Chondrocyte (in vitro differentiated cells): ENCODE data around the gene MAP3K20. TPM values are rescaled to one million over a fixed set of nuclear protein-coding genes. Genes with fewer than 3 reads are reported as not detected.

Experiments
- DNase-seq: peaks from one replicate; pipeline ENCODE4 v3.0.0; 2021; ENCODE audit warnings: mixed read lengths, low spot score
- H3K27ac Mint-ChIP-seq: one replicate; pipeline ENCODE4 v1.8.0; 2021; ENCODE audit warnings: mild to moderate bottlenecking, moderate library complexity, mixed read lengths; ENCODE audit not compliant: unreplicated experiment
- H3K27me3 Mint-ChIP-seq: 2 replicates; pipeline ENCODE4 v1.8.0; 2021; ENCODE audit warnings: low read depth, mixed read lengths
- H3K36me3 Mint-ChIP-seq: 2 replicates; pipeline ENCODE4 v1.8.0; 2021; ENCODE audit warnings: low read depth, mixed read lengths
- H3K4me1 Mint-ChIP-seq: 2 replicates; pipeline ENCODE4 v1.8.0; 2021; ENCODE audit warnings: low read depth, mild to moderate bottlenecking, mixed read lengths
- H3K4me3 Mint-ChIP-seq: one replicate; pipeline ENCODE4 v1.8.0; 2021; ENCODE audit warnings: mild to moderate bottlenecking, moderate library complexity, mixed read lengths; ENCODE audit not compliant: unreplicated experiment
- H3K9me3 Mint-ChIP-seq: 2 replicates; pipeline ENCODE4 v1.8.0; 2021; ENCODE audit warnings: low read depth, mixed read lengths
- CTCF ChIP-seq: fragments of 200-600 bp; sonication (generic); IDR thresholded peaks from 2 replicates; pipeline ENCODE4 v1.5.0; 2021; ENCODE audit warnings: antibody characterized with exemption, mild to moderate bottlenecking, moderate library complexity
- total RNA-seq: library from RNA; stranded (reverse); gene quantifications from 3 replicates; pipeline ENCODE4 v1.2.1, GENCODE V29; 2021

Gene MAP3K20
- total RNA-seq, 1 donor from 2014 or later, result 68.5 TPM

DNA sequence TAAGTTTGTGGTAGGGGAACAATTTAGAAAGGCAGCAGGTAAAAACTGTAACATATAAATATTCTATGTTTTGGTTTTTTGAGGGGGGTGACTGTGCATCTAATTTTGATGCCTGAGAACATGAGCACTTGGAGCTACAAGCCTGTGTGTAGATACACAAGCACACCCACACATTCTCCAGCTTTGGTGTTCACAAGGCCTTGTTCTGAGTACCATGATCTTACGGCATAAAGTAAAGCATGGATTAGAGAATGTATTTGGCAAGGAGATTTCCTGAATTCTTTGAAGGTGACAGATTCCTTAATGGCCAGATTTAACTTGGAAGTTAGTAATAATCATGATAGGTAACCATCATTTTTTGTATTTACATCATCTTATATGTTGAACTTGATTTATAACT lies 42.7 kb downstream of the MAP3K20 start:
- Mint-ChIP-seq H3K4me3 (no peak overlapping the region), H3K36me3 (peaks cover 4% of the 10 kb centered on the region), H3K9me3 (peaks cover 6% of the 10 kb centered on the region), H3K4me1 (peaks cover 15% of the 10 kb centered on the region), H3K27me3 (no peaks in the 10 kb centered on the region), H3K27ac (no peak overlapping the region)
- DNase-seq, result no peak
- TF ChIP-seq CTCF, result no peak

DNA sequence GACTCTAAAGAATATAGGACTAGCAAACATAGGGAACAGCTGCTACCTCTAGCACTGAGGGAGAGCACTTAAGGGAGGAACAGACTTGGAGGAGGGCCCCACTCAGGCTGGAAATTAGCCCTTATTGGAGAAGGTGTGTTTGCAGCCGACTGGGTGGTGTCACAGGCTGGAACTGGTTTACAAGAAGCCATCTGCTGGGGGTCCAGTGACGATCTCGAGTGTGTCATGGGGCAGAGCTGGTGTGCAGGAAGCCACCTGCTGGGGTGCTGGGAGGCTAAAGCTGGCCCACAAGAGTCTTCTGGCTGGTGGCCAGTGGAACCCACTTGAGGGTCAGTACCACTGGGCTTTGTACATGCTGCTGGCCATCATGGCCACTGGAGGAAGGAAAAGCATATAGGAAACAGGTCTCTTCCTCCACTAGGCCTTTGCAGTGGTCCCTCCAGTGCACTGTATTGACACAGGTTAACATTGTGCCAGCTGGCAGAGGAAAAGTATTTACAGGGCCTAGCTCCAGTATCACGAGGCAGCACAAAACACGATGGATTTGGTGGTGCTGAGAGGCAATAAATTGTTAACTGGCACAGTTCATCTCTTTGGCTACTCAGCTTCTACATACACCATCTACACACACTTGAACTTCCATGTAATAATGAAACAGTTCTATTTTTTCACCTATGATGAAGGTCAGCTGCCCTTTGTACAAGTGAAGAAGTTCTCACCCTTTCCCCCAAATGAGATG lies 43.6 kb downstream of the MAP3K20 start:
- Mint-ChIP-seq H3K9me3 (peaks cover 6% of the 10 kb centered on the region), H3K4me1 (peaks cover 24% of the 10 kb centered on the region), H3K27me3 (no peaks in the 10 kb centered on the region), H3K27ac (no peak overlapping the region), H3K4me3 (no peak overlapping the region), H3K36me3 (peaks cover 4% of the 10 kb centered on the region)
- no peak for TF ChIP-seq CTCF
- no peak for DNase-seq

DNA sequence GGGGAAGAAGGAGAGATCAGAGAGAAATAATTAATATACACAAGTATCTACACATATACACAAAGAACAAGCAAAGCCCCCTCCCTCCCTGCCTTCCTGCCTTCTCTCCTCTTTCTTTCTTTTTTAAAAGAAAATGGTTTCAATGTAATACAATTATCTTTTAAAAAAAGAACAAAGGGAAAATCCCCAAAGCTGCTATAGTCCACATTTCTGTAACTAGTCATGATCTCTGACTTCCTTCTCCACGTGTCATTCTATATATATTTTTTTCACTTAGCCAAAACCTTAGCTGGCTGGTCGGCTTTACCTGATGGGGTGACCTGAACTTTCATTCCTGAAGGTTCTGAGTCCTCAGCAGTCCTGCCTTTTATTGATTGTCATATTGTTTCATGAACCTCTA lies 44.3 kb downstream of the MAP3K20 start:
- H3K4me1 Mint-ChIP-seq, result peaks cover 30% of the 10 kb centered on the region
- no peak overlapping the region for H3K27ac Mint-ChIP-seq
- peaks cover 4% of the 10 kb centered on the region for H3K36me3 Mint-ChIP-seq
- H3K9me3 Mint-ChIP-seq, result peaks cover 2% of the 10 kb centered on the region
- H3K27me3 Mint-ChIP-seq, result no peaks in the 10 kb centered on the region
- no peak for TF ChIP-seq CTCF
- DNase-seq, result no peak
- no peak overlapping the region for H3K4me3 Mint-ChIP-seq

GRCh38 chr2:173122936-173123335 lies 47.3 kb downstream of the MAP3K20 start:
- DNase-seq, result no peak
- H3K4me1 Mint-ChIP-seq, result peaks cover 43% of the 10 kb centered on the region
- TF ChIP-seq CTCF, result no peak
- peaks cover 2% of the 10 kb centered on the region for H3K9me3 Mint-ChIP-seq
- peaks cover 5% of the 10 kb centered on the region for H3K36me3 Mint-ChIP-seq
- no peaks in the 10 kb centered on the region for H3K27me3 Mint-ChIP-seq
- no peak overlapping the region for H3K27ac Mint-ChIP-seq
- no peak overlapping the region for H3K4me3 Mint-ChIP-seq

GRCh38 chr2:173124441-173124840 lies 48.8 kb downstream of the MAP3K20 start:
- H3K36me3 Mint-ChIP-seq, result peaks cover 7% of the 10 kb centered on the region
- no peaks in the 10 kb centered on the region for H3K27me3 Mint-ChIP-seq
- peaks cover 38% of the 10 kb centered on the region for H3K4me1 Mint-ChIP-seq
- DNase-seq, result no peak
- TF ChIP-seq CTCF, result no peak
- H3K9me3 Mint-ChIP-seq, result peaks cover 2% of the 10 kb centered on the region
- H3K4me3 Mint-ChIP-seq, result no peak overlapping the region
- no peak overlapping the region for H3K27ac Mint-ChIP-seq
